Neutrophil (primary cell): ENCODE data around the gene MDK.

Source experiments
- H3K27ac ChIP-seq: fragments of 200-600 bp; sonication (generic); 2 replicates; pipeline ENCODE4 v1.5.1; 2016; ENCODE audit warnings: mild to moderate bottlenecking, moderate library complexity
- H3K27me3 ChIP-seq: fragments of 200-600 bp; sonication (generic); 2 replicates; pipeline ENCODE4 v1.6.0; 2016; ENCODE audit warnings: mild to moderate bottlenecking
- H3K36me3 ChIP-seq: fragments of 200-600 bp; sonication (generic); 2 replicates; pipeline ENCODE4 v1.5.1; 2017
- H3K4me1 ChIP-seq, 2 experiments: fragments of 200-600 bp in 1 of 2; sonication (generic) in 1 of 2; 1 replicate in 1 of 2; 2 replicates in 1 of 2; pipeline versions ENCODE4 v1.5.1 to v1.6.1; 2013 to 2016; ENCODE audit warnings: low read depth in 1 of 2, low read length in 1 of 2, mild to moderate bottlenecking in 1 of 2, moderate library complexity in 1 of 2; ENCODE audit not compliant: control insufficient read depth in 1 of 2, insufficient read depth in 1 of 2
- H3K4me3 ChIP-seq, 2 experiments: fragments of 200-600 bp in 1 of 2; sonication (generic) in 1 of 2; 1 replicate in 1 of 2; 2 replicates in 1 of 2; pipeline ENCODE4 v1.5.1; 2013 to 2016; ENCODE audit warnings: low read depth in 1 of 2, low read length in 1 of 2, mild to moderate bottlenecking in 1 of 2, moderate library complexity in 1 of 2
- H3K9me3 ChIP-seq: fragments of 200-600 bp; sonication (generic); 2 replicates; pipeline ENCODE4 v1.5.1; 2016
- TF ChIP-seq, protein P1 (sequence below): fragments of 200-600 bp; sonication (generic); IDR thresholded peaks from 2 replicates; pipeline ENCODE4 v1.5.1; 2016; ENCODE audit warnings: antibody characterized with exemption

MDK gene

GRCh38 chr11:46407635-46408034 is 26.2 kb downstream of the MDK start:
- no peaks in the 10 kb centered on the region for H3K4me1 ChIP-seq
- no peak overlapping the region for H3K4me3 ChIP-seq
- peaks cover 76% of the 10 kb centered on the region for H3K36me3 ChIP-seq
- no peaks in the 10 kb centered on the region for H3K27me3 ChIP-seq
- no peak overlapping the region for H3K27ac ChIP-seq
- TF ChIP-seq, protein P1, sequence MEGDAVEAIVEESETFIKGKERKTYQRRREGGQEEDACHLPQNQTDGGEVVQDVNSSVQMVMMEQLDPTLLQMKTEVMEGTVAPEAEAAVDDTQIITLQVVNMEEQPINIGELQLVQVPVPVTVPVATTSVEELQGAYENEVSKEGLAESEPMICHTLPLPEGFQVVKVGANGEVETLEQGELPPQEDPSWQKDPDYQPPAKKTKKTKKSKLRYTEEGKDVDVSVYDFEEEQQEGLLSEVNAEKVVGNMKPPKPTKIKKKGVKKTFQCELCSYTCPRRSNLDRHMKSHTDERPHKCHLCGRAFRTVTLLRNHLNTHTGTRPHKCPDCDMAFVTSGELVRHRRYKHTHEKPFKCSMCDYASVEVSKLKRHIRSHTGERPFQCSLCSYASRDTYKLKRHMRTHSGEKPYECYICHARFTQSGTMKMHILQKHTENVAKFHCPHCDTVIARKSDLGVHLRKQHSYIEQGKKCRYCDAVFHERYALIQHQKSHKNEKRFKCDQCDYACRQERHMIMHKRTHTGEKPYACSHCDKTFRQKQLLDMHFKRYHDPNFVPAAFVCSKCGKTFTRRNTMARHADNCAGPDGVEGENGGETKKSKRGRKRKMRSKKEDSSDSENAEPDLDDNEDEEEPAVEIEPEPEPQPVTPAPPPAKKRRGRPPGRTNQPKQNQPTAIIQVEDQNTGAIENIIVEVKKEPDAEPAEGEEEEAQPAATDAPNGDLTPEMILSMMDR: no peak
- no peaks in the 10 kb centered on the region for H3K9me3 ChIP-seq

GRCh38 chr11:46408407-46408986 is 27.0 kb downstream of the MDK start:
- no peaks in the 10 kb centered on the region for H3K27me3 ChIP-seq
- H3K27ac ChIP-seq: no peak overlapping the region
- no peaks in the 10 kb centered on the region for H3K9me3 ChIP-seq
- no peak overlapping the region for H3K4me3 ChIP-seq
- TF ChIP-seq, protein P1: no peak
- peaks cover 74% of the 10 kb centered on the region for H3K36me3 ChIP-seq
- H3K4me1 ChIP-seq: no peaks in the 10 kb centered on the region

GRCh38 chr11:46410021-46410420 is 28.6 kb downstream of the MDK start:
- TF ChIP-seq, protein P1: no peak
- H3K27ac ChIP-seq: no peak overlapping the region
- no peaks in the 10 kb centered on the region for H3K4me1 ChIP-seq
- H3K36me3 ChIP-seq: peaks cover 74% of the 10 kb centered on the region
- H3K27me3 ChIP-seq: no peaks in the 10 kb centered on the region
- no peak overlapping the region for H3K4me3 ChIP-seq
- H3K9me3 ChIP-seq: no peaks in the 10 kb centered on the region

GRCh38 chr11:46413760-46414465 is 32.4 kb downstream of the MDK start:
- H3K36me3 ChIP-seq: peaks cover 63% of the 10 kb centered on the region

GRCh38 chr11:46414466-46414796 is 33.0 kb downstream of the MDK start:
- no peak overlapping the region for H3K4me3 ChIP-seq
- H3K27me3 ChIP-seq: no peaks in the 10 kb centered on the region
- peaks cover 60% of the 10 kb centered on the region for H3K36me3 ChIP-seq
- no peak overlapping the region for H3K27ac ChIP-seq
- TF ChIP-seq, protein P1: no peak
- H3K4me1 ChIP-seq: no peaks in the 10 kb centered on the region
- H3K9me3 ChIP-seq: no peaks in the 10 kb centered on the region

More at GRCh38 chr11:46413760-46414465, 32.4 kb downstream of the MDK start:
- no peaks in the 10 kb centered on the region for H3K27me3 ChIP-seq
- no peaks in the 10 kb centered on the region for H3K4me1 ChIP-seq
- no peak overlapping the region for H3K4me3 ChIP-seq
- TF ChIP-seq, protein P1: no peak
- no peak overlapping the region for H3K27ac ChIP-seq
- H3K9me3 ChIP-seq: no peaks in the 10 kb centered on the region
